Mucosa of descending colon (tissue), 3 donors: Measurements from ENCODE around the gene HOXC6. TPM values are rescaled to one million over a fixed set of nuclear protein-coding genes. Genes with fewer than 3 reads are reported as not detected.

ENCODE experiments used
- ATAC-seq: fragments of 200-7000 bp; cut with Tn5 transposase; one replicate; pipeline ENCODE4 v1.9.1; 2020; ENCODE audit warnings: mild to moderate bottlenecking, moderate library complexity
- DNase-seq, 3 donors: peaks; one replicate each; pipeline ENCODE4 v3.0.0-alpha.2; 2020
- H3K36me3 ChIP-seq: fragments of 200-600 bp; one replicate; pipeline ENCODE4 v1.8.0; 2021; ENCODE audit warnings: low read depth, mild to moderate bottlenecking
- H3K4me1 ChIP-seq: fragments of 200-600 bp; one replicate; pipeline ENCODE4 v1.8.0; 2021; ENCODE audit warnings: low read depth, mild to moderate bottlenecking
- H3K4me3 ChIP-seq: fragments of 200-600 bp; one replicate; pipeline ENCODE4 v1.8.0; 2021; ENCODE audit warnings: mild to moderate bottlenecking
- H3K9me3 ChIP-seq: fragments of 200-600 bp; one replicate; pipeline ENCODE4 v1.8.0; 2021; ENCODE audit warnings: mild to moderate bottlenecking
- CTCF ChIP-seq: fragments of 200-600 bp; IDR thresholded peaks from one replicate; pipeline ENCODE4 v1.8.0; 2022; ENCODE audit warnings: antibody characterized with exemption, mild to moderate bottlenecking
- intact Hi-C, 2 donors: fragments of 100-400 bp; cut with DNase I in 1 of 2; cut with micrococcal nuclease in 1 of 2; formaldehyde crosslinking; loops; one replicate each; pipeline versions ENCODE4 v1.11.0 to v1.11.1; 2022; cut with DNase I, micrococcal nuclease
- total RNA-seq, 3 donors: library from RNA; stranded (reverse); fragmentation: NEBNext Ultra II Directional in 2 of 3; extraction: Animal tissue kit (Norgen Biotek cat#: 25700) in 2 of 3; gene quantifications; one replicate each; pipeline versions ENCODE4 v1.2.1 to v1.2.4, GENCODE V29; 2021 to 2023
- donor health status: DM: no; HTN: no; CAD: no; lungs with moderate emphysema.
- donor health status: DM: no; HTN: no; CAD: no.
- donor health status: DM: no; HTN: yes; CAD: no.

The HOXC6 gene
- total RNA-seq, 3 donors from 2014 or later: 0.22 to 0.32 TPM; not detected in 1

DNA sequence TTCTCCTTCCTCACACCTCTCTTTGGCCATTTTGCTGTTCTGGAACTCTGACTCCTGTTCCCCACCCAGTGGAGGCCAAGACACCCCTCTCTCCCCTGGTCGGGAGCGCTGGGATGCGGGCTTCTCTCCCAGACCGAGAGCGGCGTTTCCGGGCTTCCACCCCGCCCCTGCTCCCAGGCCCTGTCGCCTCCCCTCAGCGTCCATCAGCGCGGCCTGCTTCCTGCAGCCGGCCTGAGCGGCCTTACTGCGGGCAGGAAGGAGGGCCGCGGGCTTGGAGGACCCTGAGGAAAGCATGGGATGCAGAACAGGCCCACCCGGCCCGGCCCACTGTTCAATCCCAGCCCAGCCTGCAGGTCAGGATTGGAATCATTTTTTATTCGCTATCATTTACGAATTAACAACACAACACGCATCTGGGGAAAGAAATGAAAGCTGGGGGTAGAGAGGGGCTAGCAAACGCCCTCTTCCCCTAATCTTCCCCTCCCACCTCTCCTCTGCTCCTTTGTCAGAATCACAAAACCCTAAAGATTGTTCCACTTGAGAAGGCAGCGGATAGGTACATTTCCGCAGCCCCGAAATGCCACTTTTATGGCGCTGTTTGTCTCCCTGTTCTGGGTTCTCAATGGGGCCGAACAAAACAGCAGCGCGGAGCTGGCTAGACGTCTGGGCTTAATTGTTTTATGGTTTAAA is 23.3 kb upstream of the HOXC6 start:
- Histone ChIP-seq H3K4me3 (no peak overlapping the region), H3K36me3 (no peaks in the 10 kb centered on the region), H3K4me1 (peaks cover 10% of the 10 kb centered on the region), H3K9me3 (no peaks in the 10 kb centered on the region)
- ATAC-seq (no peak), DNase-seq (peak in 1 of 3 donors; percentile 47)
- intact Hi-C loops: loop anchor here (5.0 kb wide), 2 partner anchors 187 to 197 kb away; no protein-coding TSS in a partner anchor
- TF ChIP-seq CTCF: no peak

- H3K9me3 ChIP-seq: no peaks in the 10 kb centered on the region
- ATAC-seq (no peak), DNase-seq (peak in 1 of 3 donors; percentile 47)
- intact Hi-C loops: loop anchor here (5.0 kb wide), 2 partner anchors 187 to 197 kb away; no protein-coding TSS in a partner anchor
- peaks cover 5% of the 10 kb centered on the region for H3K4me1 ChIP-seq
- H3K36me3 ChIP-seq: no peaks in the 10 kb centered on the region
- TF ChIP-seq CTCF: no peak
- H3K4me3 ChIP-seq: no peak overlapping the region
These were observed 22.7 kb upstream of the HOXC6 start for GRCh38 chr12:54005531-54005852.

- ATAC-seq: peak; percentile 93
- H3K4me3 ChIP-seq: no peak overlapping the region
- intact Hi-C loops: loop anchor here (5.0 kb wide), 2 partner anchors 186 to 196 kb away; no protein-coding TSS in a partner anchor
- TF ChIP-seq CTCF: peak; percentile 73
- no peaks in the 10 kb centered on the region for H3K9me3 ChIP-seq
- no peaks in the 10 kb centered on the region for H3K36me3 ChIP-seq
- H3K4me1 ChIP-seq: peaks cover 5% of the 10 kb centered on the region
- peak; percentile 82 to 91 (median 89) for DNase-seq
These were observed 22.2 kb upstream of the HOXC6 start for GRCh38 chr12:54005853-54006558.

DNA sequence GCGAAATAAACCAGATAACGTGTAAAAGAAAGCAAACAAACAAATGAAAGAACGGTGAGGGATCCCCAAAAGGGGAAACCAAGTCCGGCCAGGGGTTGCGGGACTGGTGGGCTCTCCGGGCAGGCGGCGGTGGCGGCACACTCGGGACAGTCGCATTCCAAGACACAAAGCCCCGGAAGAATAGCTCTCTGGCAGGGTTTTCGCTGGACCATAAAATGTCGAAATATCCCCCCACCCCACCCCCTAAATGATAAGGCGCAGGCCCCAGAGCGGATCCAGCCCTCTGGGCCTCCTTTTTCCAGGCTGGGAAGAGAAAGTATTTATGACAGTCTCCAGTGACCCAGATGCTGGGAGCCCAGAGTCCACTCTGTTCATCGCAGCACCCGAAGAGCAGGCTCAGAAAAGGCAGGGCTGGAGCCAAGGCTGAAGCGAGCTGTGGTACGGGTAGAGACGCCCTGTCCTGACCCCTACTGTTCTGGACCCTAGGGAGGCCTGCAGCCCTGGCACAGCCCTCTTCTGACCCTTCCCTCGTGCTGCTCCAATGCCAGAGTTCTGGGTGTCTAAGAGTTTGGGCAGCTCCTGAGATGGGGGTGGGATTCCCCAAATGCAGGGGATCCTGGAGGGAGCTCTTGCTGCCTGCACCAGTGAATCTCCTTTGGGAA is 21.6 kb upstream of the HOXC6 start:
- intact Hi-C loops: loop anchor here (5.0 kb wide), 2 partner anchors 186 to 196 kb away; no protein-coding TSS in a partner anchor
- DNase-seq: peak in 1 of 3 donors; percentile 36
- H3K9me3 ChIP-seq: no peaks in the 10 kb centered on the region
- H3K4me1 ChIP-seq: peaks cover 9% of the 10 kb centered on the region
- no peaks in the 10 kb centered on the region for H3K36me3 ChIP-seq
- no peak for ATAC-seq
- no peak overlapping the region for H3K4me3 ChIP-seq
- TF ChIP-seq CTCF: no peak

DNA sequence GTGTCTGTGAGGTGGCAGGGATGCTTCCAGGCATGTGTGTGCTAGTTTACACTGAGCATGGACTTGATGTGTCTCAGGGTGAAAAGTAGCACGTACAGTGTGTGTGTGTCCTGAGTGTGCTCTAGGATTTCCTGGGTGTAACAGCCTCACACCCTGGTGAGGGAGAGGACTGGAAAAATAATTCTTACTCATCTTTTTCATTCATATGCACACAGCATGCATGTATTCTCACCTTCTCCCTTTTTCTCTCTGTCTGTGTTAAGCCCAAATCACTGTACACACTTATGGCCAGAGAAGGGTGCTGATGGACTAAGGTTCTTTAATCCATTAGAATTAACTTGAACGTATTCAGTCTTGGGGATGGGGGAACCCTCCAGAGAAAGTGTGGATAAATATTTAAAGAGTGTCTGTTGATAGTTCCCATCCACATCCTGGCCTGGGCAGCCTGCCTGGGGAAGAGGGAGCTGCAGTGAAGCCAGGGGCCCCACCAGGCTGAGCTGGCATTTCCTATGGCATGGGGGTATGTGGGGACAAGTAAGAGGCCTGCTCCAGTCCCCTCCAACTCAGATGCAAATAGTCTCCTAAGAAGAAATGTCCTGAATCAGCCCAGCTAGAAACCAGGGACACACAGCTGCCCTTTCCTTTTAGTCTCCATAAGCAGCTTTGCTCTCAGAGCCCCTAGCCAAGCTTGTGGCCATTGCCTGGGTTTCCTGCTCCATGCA is 20.5 kb upstream of the HOXC6 start:
- H3K9me3 ChIP-seq: no peaks in the 10 kb centered on the region
- H3K36me3 ChIP-seq: no peaks in the 10 kb centered on the region
- DNase-seq: no peak
- TF ChIP-seq CTCF: no peak
- ATAC-seq: no peak
- H3K4me1 ChIP-seq: peaks cover 9% of the 10 kb centered on the region
- intact Hi-C loops: loop anchor here (5.0 kb wide), 2 partner anchors 185 to 195 kb away; no protein-coding TSS in a partner anchor
- H3K4me3 ChIP-seq: no peak overlapping the region
